ENCODE results near the gene SERINC4.

Gene SERINC4

DNA sequence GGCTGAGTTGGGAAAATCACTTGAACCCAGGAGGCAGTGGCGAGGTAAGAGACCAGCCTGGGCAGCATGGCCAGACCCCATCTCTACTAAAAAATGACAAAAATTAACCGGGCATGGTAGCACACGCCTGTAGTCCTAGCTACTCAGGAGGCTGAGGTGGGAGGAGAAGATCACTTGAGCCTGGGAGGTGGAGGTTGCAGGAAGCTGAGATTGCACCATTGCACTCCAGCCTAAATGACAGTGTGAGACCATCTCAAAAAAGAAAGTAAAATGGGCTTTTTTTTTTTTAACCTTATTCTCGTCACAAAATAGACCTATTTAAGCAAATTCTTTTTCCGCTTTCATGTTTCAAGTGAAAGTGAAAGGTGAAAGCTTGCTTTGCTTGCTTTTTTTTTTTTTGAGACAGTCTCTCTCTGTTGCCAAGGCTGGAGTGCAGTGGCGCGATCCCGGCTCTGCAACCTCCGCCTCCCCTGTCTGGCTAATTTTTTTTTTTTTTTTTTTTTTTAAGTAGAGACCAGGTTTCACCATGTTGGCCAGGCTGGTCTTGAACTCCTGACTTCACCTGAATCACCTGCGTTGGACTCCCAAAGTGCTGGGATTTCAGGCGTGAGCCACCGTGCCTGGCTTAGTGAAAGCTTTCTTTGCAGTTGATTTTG is 50.2 kb downstream of the SERINC4 start:
- no peak for DNase-seq (ENCODE audit: low spot score)

GRCh38 chr15:43748376-43748775 is 51.6 kb downstream of the SERINC4 start:
- peak; percentile 31 for DNase-seq (ENCODE audit: low spot score)

DNA sequence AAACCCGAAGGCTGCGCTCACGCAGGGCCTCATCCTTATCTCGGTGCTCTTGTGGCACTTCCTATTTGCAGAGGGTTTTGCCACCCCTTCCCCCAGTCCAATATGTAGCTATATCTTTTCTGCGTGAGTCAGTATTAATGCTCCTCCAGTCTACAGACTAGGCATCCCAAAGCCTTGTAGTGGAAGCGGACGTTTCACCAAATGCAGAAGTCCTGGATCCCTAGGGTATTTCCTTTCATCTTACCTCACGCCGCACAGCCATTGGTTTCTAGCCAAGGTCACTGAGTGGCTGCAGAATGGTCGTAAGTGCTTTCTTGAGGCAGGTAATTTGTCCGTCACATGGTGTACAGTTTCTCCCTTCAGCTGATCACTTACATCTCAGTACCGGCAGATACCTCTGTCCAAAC is 53.1 kb downstream of the SERINC4 start:
- peak; percentile 20 for DNase-seq (ENCODE audit: low spot score)

DNA sequence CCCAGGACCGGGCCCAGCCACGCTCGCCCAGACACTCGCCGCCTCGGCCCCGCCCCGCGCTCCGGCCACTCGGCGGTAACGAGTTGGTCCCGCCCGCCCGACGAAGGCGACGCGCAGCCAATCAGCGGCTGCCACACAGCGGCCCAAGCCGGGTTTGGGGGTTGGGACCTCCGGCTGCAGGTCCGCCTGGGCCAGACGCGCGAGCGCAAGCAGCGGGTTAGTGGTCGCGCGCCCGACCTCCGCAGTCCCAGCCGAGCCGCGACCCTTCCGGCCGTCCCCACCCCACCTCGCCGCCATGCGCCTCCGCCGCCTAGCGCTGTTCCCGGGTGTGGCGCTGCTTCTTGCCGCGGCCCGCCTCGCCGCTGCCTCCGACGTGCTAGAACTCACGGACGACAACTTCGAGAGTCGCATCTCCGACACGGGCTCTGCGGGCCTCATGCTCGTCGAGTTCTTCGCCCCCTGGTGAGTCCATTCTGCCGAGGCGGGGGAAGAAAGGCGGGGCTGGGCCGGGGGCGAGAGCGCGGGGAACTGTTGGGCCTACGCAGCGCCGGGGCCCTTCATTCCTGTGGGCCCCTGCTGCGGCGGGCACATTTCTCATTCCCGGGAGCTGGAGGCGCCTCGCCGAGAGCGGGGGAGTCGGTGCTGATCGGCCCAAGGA is 53.6 kb downstream of the SERINC4 start, which contains the start of gene PDIA3:
Gene PDIA3 (plus strand): TSS at position 194 of the 658 bp plus-strand sequence. CDS start 102 bp downstream, at position 296.
- DNase-seq (ENCODE audit: low spot score) = peak; percentile 93
